ENCODE data around the gene CPLX3.
A peak's percentile ranks its signal among the peaks of the same experiment; 100 is the strongest.

Gene CPLX3

GRCh38 chr15:74872702-74873035, 46.2 kb downstream of the CPLX3 start:
- no peaks in the 10 kb centered on the region for H3K27me3 ChIP-seq (ENCODE audit: insufficient read depth, insufficient read length)
- peaks cover 12% of the 10 kb centered on the region for H3K9me3 ChIP-seq (ENCODE audit: insufficient read depth, low read length)
- TF ChIP-seq ZNF274 (IDR thresholded peaks at IDR 0.05; ENCODE audit: low read depth, low read length) (no peak), YY1 (IDR thresholded peaks at IDR 0.05; ENCODE audit: insufficient read depth, insufficient read length) (no peak), SUZ12 (IDR thresholded peaks at IDR 0.05; ENCODE audit: extremely low read depth, insufficient read depth, insufficient read length) (no peak)
- H3K9ac ChIP-seq (ENCODE audit: insufficient read length, low read depth), result peak overlapping the region; percentile 93
- H3K4me3 ChIP-seq (ENCODE audit: insufficient read length, low read depth), result peak overlapping the region; percentile 93
- peaks cover 2% of the 10 kb centered on the region for H3K4me1 ChIP-seq (ENCODE audit: insufficient read depth, insufficient read length)
- DNase-seq (ENCODE audit: low read depth, low spot score), result no peak
- H3K36me3 ChIP-seq (ENCODE audit: insufficient read depth, insufficient read length, low read length), result peaks cover 10% of the 10 kb centered on the region

GRCh38 chr15:74873036-74873755, 46.8 kb downstream of the CPLX3 start, which contains the start of gene SCAMP2:
TSS of gene SCAMP2 (minus strand) at chr15:74873365. CDS start at chr15:74873255, 110 bp downstream.
- H3K4me3 ChIP-seq (ENCODE audit: insufficient read length, low read depth), result peak within 1 kb of the TSS; percentile 93
- DNase-seq (ENCODE audit: low read depth, low spot score), result peak; percentile 94
- H3K4me1 ChIP-seq (ENCODE audit: insufficient read depth, insufficient read length), result peaks cover 2% of the 10 kb centered on the region
- peaks cover 5% of the 10 kb centered on the region for H3K36me3 ChIP-seq (ENCODE audit: insufficient read depth, insufficient read length, low read length)
- peaks cover 7% of the 10 kb centered on the region for H3K9me3 ChIP-seq (ENCODE audit: insufficient read depth, low read length)
- TF ChIP-seq YY1 (IDR thresholded peaks at IDR 0.05; ENCODE audit: insufficient read depth, insufficient read length) (no peak), ZNF274 (IDR thresholded peaks at IDR 0.05; ENCODE audit: low read depth, low read length) (no peak), SUZ12 (IDR thresholded peaks at IDR 0.05; ENCODE audit: extremely low read depth, insufficient read depth, insufficient read length) (no peak)
- no peaks in the 10 kb centered on the region for H3K27me3 ChIP-seq (ENCODE audit: insufficient read depth, insufficient read length)
- H3K9ac ChIP-seq (ENCODE audit: insufficient read length, low read depth), result peak within 1 kb of the TSS; percentile 93

DNA sequence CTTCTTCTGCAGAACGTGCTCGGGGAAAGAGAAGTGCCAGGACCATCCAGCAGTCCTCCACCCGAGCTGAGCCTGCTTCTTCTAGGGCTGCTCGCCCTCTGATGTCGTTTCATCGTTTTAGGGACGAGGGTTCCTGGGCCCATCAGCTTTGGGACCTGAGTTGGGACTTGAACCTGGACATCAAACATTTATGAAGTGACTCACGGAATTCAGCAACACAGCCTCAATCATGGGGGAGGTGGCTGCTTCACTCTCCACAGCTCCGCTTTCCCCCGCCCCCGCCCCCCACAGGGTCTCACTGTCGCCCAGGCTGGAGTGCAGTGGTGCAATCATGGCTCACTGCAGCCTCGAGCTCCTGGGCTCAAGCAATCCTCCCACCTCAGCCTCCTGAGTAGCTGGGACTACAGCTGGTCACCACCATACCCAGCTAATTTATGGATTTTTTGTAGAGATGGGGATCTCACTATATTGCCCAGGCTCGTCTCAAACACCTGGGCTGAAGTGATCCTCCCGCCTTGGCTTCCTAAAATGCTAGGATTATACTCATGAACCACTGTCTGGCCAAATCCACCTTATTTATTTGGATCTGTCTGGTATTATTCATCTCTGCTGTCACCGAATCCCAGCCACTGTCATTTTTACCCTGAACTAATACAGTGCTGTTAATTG, 47.5 kb downstream of the CPLX3 start:
- Histone ChIP-seq H3K9ac (ENCODE audit: insufficient read length, low read depth) (peak overlapping the region; percentile 79), H3K27me3 (ENCODE audit: insufficient read depth, insufficient read length) (no peaks in the 10 kb centered on the region), H3K4me3 (ENCODE audit: insufficient read length, low read depth) (peak overlapping the region; percentile 48), H3K36me3 (ENCODE audit: insufficient read depth, insufficient read length, low read length) (no peaks in the 10 kb centered on the region), H3K9me3 (ENCODE audit: insufficient read depth, low read length) (no peaks in the 10 kb centered on the region), H3K4me1 (ENCODE audit: insufficient read depth, insufficient read length) (peaks cover 2% of the 10 kb centered on the region)
- no peak for DNase-seq (ENCODE audit: low read depth, low spot score)
- TF ChIP-seq YY1 (IDR thresholded peaks at IDR 0.05; ENCODE audit: insufficient read depth, insufficient read length) (no peak), SUZ12 (IDR thresholded peaks at IDR 0.05; ENCODE audit: extremely low read depth, insufficient read depth, insufficient read length) (no peak), ZNF274 (IDR thresholded peaks at IDR 0.05; ENCODE audit: low read depth, low read length) (no peak)

GRCh38 chr15:74878273-74878672, 51.8 kb downstream of the CPLX3 start:
- DNase-seq (ENCODE audit: low read depth, low spot score), result no peak
- no peaks in the 10 kb centered on the region for H3K4me1 ChIP-seq (ENCODE audit: insufficient read depth, insufficient read length)
- H3K4me3 ChIP-seq (ENCODE audit: insufficient read length, low read depth), result no peak overlapping the region
- H3K27me3 ChIP-seq (ENCODE audit: insufficient read depth, insufficient read length), result no peaks in the 10 kb centered on the region
- TF ChIP-seq ZNF274 (IDR thresholded peaks at IDR 0.05; ENCODE audit: low read depth, low read length), result no peak
- no peak for TF ChIP-seq SUZ12 (IDR thresholded peaks at IDR 0.05; ENCODE audit: extremely low read depth, insufficient read depth, insufficient read length)
- TF ChIP-seq YY1 (IDR thresholded peaks at IDR 0.05; ENCODE audit: insufficient read depth, insufficient read length), result no peak
- H3K9ac ChIP-seq (ENCODE audit: insufficient read length, low read depth), result no peak overlapping the region
- peaks cover 16% of the 10 kb centered on the region; the same call in 1 of the 2 replicates for H3K9me3 ChIP-seq (ENCODE audit: insufficient read depth, low read length)
- H3K36me3 ChIP-seq (ENCODE audit: insufficient read depth, insufficient read length, low read length), result no peaks in the 10 kb centered on the region

Measured in NT2/D1 (cell line).